HFF-Myc (cell line): ENCODE measurements around the gene NRBF2.
"Not testable (repeated sequence)": the region's sequence is repeated elsewhere in the genome, so short reads cannot be mapped to it uniquely, and the experiment has no call there.

Source experiments
- DNase-seq: peaks from one replicate; pipeline ENCODE4 v3.0.0-alpha.2; 2011; ENCODE audit warnings: low read depth; ENCODE audit errors: extremely low read depth
- H3K4me3 ChIP-seq: replicated peaks from 2 replicates; pipeline ENCODE4 v1.5.1; 2011; ENCODE audit warnings: low read depth, mild to moderate bottlenecking, control low read depth, low read length
- TF ChIP-seq, protein P1 (sequence below): IDR thresholded peaks from 2 replicates; pipeline ENCODE4 v1.5.1; 2012; ENCODE audit warnings: mild to moderate bottlenecking, low read depth, low read length, control low read depth; ENCODE audit errors: missing control alignments

Gene NRBF2

DNA sequence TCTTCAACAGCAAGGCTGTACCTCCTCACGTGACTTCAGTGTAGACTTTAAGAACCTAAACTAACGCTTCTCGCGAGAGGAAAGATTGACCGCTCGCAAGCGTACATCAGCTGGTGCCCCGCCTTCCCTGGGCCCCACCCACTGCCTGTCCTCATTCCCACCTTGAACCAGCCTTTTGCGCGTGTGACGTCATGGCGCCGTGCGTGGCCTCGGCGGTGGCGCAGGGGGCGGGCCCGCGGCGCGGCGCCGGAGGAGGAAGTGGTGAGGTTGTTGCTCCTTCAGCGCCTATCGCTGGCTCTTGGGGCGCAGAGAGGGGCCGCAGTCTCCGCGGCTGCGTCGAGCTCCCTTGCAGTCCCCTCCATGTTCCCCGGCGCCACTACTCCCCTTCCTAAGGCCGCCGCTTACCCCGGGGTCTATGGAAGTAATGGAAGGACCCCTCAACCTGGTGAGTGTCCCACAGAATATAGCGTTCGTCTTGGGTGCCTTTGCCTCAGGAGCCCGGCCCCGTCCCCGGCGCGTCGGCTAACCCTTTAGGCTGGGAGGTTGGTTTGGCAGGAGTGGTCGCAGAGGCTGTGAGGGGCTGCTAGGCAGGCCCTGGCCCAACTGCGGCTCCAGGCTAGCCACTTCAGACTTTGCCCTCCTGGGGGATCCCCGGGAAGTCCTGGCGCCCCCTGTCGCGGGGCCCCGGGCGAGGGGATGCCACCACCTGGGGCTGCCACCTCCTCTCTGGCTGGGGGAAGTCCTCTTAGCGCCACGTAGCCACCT is at the start of gene NRBF2:
Gene NRBF2, plus strand, starts transcription at position 273 of the 765 bp plus-strand sequence. Its CDS starts 143 bp downstream, at position 416.
- peak; percentile 96 for DNase-seq
- TF ChIP-seq, protein P1, sequence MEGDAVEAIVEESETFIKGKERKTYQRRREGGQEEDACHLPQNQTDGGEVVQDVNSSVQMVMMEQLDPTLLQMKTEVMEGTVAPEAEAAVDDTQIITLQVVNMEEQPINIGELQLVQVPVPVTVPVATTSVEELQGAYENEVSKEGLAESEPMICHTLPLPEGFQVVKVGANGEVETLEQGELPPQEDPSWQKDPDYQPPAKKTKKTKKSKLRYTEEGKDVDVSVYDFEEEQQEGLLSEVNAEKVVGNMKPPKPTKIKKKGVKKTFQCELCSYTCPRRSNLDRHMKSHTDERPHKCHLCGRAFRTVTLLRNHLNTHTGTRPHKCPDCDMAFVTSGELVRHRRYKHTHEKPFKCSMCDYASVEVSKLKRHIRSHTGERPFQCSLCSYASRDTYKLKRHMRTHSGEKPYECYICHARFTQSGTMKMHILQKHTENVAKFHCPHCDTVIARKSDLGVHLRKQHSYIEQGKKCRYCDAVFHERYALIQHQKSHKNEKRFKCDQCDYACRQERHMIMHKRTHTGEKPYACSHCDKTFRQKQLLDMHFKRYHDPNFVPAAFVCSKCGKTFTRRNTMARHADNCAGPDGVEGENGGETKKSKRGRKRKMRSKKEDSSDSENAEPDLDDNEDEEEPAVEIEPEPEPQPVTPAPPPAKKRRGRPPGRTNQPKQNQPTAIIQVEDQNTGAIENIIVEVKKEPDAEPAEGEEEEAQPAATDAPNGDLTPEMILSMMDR: peak; percentile 21
- peak within 1 kb of the TSS; percentile 97 for H3K4me3 ChIP-seq

DNA sequence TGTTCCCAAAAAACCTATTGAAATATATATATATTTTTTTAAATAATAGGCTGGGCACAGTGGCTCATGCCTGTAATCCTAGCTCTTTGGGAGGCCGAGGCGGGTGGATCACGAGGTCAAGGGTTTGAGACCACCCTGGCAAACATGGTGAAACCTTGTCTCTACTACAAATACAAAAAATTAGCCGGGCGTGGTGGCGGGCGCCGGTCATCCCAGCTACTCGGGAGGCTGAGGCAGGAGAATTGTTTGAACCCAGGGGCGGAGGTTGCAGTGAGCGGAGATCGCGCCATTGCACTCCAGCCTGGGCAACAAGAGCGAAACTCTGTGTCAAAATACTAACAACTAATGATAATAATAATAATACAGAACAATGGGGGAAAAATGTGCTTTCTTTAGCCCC is 49.7 kb upstream of the NRBF2 start:
- not testable (repeated sequence) for DNase-seq, H3K4me3 ChIP-seq

DNA sequence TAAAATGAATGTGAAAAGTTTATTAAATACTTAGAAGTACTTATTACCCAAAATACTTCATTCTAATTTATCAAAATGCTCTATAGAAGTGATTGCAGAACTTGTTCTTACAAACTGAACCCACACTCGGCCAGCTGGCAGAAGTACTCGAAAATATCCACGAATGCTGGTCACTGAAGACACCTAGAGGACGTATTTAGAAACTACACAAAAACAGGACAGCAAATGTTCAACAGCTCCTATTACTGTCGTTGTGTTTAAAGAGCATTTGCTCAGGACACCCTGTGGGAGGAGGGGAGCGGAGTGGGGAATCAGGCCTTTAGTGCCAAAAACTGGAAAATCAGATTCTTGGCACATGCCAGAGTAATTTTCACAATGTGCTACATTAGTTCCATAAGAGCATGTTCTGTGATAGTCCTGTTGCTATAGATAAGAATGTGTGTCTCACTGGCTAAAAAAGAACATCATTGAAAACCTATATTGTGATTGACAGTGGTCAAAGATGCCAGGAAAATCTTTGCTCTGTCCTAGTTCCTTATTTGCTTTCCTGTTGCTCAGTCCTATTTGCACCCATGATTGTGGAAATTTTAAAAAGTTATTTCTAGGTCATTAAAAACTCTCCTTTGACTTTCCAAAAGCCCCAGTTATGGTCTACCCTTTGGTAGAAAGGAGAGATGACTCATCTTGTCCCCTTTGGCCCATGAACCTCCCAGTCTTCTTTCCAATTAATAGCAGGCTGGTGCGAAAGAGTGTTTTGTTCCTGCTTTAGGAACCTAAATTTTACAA is 49.0 kb upstream of the NRBF2 start:
- TF ChIP-seq, protein P1: peak; percentile 49
- H3K4me3 ChIP-seq: no peak overlapping the region
- peak; percentile 52 for DNase-seq

DNA sequence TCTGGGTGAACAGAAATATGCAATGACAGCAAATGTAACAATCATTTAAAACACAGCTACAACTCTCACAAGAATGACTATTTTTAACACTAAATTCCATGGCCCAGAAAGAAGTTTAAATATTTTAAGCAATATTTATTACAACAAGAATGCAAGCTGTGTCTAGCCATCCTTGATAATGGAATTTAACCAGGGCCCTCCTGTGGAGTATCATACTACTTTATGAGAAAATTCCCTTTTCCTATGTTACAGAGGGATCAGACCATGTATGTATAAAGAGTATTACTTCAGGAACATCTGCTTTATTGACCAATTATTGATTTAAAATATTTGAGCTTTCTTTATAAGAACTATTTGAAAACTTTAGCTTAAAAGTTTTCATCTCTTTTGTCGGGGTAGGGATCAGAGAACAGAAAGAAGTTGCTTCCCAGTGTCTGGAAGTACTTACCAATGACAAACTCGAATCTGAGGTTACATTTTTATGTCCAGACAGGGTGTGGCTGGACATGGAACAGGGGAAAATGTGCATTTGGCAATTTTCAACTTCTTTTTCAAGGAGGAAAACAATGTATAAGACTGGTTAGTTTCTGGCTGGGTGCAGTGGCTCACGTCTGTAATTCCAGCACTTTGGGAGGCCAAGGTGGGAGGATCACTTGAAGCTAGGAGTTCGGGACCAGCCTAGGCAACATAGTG is 48.3 kb upstream of the NRBF2 start:
- TF ChIP-seq, protein P1: no peak
- DNase-seq: no peak
- no peak overlapping the region for H3K4me3 ChIP-seq

DNA sequence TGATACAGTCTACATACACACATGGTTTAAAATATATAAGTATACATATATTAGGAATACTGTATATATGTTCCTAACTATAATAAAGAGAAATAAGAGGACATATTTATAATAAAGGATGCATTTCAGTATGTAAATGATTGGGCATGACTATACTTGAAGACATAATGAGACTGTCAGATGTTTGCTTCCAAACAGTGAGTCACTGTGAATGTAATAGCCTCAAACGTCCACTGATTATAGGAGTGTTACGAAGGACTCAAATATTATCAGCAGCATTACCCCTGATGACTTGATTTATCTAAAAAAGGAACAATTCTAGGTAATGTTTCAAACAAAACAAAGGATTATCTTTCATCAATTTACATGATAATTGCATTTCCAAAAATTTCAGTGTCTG is 39.9 kb upstream of the NRBF2 start:
- TF ChIP-seq, protein P1: no peak
- H3K4me3 ChIP-seq: no peak overlapping the region
- DNase-seq: no peak

DNA sequence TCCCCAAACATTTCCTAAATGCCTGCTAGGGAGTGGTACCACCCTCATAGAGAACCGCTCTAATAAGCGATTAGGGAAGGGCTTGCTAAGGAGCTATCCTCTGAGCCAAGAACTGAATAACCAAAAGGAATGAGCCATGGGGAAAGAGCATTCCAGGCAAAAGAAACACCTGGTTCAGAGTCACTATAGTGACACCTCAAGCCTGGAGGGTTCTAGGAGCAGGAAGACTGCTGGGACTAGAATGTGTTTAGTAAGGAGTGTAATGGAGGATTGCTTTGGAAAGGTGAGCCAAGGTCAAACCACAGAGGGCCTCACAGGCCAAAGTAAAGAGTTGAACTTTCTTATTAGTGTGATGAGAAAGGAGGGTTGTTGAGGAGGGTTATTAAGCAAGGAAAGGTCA is 38.7 kb upstream of the NRBF2 start:
- TF ChIP-seq, protein P1: no peak
- H3K4me3 ChIP-seq: no peak overlapping the region
- DNase-seq: no peak

DNA sequence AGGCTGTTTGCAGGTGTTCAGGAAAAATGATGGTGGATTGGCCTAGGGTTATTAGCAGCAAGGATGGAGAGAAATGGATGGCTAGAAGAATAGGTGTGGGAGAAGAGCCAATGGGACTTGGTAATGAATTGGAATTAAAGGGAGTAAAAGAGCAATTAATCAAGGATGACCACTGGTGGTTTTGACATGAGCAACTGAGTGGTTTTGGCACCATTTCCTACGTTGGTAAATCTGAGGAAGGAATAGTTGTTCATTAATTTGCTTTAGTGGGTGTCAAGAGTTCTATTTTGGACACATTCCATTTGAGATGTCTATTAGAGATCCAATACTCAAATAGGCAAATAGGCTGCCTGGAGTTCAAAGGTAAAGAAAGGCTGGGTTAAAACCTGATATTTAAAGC is 38.2 kb upstream of the NRBF2 start:
- DNase-seq: no peak

More for the DNA sequence above, 38.2 kb upstream of the NRBF2 start:
- TF ChIP-seq, protein P1: no peak
- no peak overlapping the region for H3K4me3 ChIP-seq
